Measurements from ENCODE around the gene ADGRL2.
"Not testable (repeated sequence)": the region's sequence is repeated elsewhere in the genome, so short reads cannot be mapped to it uniquely, and the experiment has no call there.

ADGRL2 gene

DNA sequence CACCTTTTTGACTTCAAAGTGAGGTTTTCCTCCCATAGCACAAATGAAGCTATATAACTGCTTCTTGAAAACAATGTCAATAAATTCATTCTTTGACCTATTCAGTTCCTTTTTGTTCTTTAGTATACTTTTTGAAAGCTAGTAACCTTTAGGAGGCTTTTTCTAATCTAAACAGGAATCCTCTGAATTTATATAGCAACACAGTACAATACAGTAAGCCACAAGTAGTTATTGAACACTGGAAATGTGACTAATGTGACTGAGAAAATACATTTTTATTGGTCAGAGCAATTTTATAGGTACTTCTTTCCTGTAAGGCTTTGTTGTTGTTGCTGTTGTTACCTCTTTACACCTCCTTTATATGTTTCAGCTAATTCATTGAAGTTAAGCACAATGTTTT is 49.8 kb downstream of the ADGRL2 start:
- DNase-seq: no peak

DNA sequence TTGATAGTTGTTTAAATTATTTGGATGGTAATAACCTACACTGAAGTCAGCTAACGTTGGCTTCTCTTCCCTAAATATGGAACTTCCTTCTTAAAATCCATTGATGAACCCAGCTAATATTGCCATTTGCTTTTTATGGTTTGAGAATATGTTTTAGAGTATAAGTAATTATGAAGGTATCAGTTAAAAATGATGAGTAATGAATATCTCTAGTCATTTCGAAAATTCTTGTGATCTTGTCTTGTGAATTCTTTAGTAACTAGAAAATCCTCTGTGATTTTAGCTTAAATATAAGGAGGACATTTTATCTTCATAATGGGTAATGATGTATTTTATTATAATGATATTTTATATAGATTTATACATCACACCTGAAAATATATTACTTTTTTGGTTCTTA is 50.5 kb downstream of the ADGRL2 start:
- no peak for DNase-seq

DNA sequence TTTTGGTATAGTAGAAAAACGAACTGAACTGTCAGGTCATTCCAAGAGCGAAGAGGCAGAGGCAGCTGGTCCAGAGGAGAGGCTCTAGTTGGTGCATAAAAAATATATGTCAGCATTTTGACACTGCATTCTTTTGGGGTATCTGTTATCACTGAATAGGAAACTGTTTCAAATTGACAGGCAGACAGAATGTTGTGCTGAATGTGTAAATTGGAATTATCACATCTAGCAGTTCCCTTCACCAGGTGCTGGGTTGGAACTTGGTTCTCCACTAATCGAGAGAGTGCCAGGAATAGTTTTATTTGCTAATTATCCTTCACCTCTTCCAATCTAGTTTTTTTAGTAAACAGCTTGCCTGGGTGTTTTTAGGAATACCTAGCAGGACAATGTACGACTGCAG is 52.2 kb downstream of the ADGRL2 start:
- DNase-seq: no peak

DNA sequence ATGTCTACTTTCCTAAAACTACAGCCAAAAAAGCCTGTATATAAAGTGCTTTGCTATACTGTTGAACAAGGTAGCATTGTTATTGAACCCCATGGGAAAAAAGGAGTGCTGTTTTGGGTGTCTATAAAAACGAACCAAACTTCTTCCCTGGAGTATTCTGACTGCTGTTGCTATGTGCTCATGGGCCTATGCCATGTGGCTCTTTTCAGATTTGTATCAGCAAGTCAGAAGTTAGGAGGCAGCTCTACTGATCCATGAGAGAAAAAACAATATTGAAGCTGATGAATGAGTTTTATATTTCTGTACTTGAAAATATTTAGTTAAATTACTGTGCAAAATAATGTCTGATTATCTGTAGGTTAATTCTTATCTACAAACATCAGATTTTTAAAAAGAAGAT is 66.5 kb downstream of the ADGRL2 start:
- DNase-seq: no peak

DNA sequence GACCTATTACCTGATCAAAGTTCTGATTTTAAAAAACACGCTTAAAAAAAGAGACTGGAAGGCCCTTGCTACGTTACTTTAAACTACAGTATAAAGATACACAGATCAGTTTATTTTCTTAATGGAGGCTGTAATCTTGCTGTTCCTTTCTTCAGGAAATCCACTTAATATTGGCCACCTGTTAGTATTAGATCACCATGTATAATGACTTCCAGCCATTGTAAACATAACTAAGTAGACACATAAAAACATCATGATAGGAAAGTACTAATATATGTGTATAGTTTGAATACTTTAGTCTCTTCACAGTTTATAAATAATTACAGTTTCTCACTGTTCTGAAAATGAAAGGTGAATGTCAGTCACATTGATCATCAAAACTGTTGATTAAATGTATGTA is 68.6 kb downstream of the ADGRL2 start:
- no peak for DNase-seq

DNA sequence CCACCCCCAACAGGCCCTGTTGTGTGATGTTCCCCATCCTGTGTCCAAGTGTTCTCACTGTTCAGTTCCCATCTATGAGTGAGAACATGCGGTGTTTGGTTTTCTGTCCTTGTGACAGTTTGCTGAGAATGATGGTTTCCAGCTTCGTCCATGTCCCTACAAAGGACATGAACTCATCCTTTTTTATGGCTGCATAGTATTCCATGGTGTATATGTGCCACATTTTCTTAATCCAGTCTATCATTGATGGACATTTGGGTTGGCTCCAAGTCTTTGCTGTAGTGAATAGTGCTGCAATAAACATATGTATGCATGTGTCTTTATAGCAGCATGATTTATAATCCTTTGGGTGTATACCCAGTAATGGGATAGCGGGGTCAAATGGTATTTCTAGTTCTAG is 70.4 kb downstream of the ADGRL2 start:
- DNase-seq: not testable (repeated sequence)

DNA sequence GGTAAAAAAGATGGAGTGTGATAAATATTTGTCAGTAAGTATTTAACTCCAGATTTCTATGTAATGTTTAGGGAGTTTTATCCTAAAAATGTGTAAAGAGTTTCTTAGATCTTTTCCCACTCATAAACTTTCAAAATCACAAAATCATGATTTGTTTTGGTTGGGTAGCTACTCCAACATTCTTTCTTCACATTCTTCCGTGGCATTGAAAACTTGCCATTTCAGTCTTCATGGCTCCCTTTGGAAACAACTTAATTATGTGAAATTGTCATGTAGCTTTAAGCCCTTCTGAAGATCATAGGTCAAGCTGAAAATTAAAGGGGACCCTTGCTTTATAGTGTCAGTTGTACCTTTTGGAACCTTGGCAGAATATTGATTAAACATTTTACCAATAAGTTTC is 73.2 kb downstream of the ADGRL2 start:
- no peak for DNase-seq

DNA sequence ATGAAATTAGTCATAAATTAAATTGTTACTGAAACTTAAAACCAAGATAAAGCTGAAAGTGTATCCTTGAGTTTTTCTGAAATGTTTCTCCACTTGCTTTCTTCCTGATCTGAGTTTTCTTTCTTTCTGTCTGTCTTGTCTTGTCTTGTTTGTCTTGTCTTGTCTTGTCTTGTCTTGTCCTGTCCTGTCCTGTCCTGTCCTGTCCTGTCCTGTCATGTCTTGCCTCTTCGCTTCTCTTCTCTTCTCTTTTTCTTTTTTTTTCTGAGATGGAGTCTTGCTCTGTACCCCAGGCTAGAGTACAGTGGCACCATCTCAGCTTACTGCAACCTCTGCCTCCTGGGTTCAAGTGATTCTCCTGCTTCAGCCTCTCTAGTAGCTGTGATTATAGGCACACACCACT is 73.7 kb downstream of the ADGRL2 start:
- no peak for DNase-seq

DNA sequence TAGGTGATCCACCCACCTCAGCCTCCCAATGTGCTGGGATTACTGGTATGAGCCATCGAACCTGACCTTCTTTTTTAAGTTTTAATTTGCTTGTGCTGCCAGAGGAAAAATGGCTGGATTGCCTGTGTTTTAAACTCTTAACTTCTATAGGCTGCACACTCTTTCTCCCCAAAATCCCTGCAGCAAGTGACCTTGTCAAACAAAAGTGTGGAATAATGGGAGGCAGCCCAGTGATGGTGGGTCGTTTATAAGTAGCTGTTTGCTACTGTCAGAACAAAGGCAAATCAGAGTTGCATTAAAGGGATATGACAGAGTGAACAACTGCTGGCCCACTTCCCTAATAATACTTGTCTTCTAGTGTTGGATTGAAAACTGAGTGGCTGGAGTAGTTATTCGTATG is 74.2 kb downstream of the ADGRL2 start:
- DNase-seq: no peak

DNA sequence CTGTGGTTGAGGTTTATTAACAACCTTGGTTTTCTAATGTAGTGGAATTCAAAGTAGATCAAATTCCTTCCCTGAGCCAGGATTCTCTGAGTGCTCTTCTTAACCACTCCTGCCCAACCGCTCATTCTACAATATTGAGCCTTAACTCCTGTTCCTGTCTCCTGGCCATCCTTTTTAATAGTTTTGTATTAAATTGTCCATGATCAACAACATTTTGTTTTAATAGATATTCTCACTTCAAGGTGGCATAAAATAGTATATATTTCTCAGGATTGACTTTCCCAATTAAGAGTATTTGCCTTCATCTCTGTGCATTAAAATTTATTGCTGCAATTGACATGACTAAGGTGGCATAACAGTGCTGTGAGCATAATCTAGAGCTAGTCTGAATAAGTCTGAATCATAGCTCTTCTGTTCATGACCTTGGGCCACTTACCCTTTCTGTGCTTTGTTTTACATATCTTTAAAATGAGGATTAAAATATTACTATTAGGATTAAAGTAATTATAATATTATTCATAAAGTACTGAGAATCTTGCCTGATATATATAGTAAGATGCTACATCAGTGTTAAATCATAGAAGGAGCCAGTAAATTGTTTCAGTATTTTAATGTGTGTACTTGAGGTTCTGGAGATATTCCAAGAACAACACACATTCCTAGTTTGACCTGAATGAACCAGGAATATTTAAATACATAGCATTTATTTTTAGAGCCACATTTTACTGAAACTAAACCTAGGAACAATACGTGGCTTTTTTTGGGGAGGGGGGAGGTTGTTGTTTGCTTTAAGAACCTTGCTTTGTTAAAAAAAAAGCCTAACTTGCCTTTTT is 76.4 kb downstream of the ADGRL2 start:
- no peak for DNase-seq

DNA sequence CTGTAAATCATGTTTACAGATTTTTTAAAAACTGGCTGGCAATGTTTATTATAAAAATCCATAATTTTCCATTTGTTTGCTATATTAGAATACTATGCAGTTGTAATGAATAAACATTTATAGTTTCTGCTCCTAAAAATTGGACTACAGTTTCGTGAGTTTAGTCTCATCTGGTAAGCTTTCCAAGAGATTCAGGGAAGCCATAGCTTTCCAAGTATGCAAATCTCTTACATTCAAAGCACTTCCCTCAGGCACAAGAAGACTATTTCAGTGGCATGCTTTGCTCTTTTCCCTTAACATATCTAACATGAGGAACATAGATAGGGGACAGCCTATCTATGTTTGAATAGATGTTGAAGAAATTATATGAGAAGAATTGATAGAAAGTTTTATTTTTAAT is 77.2 kb downstream of the ADGRL2 start:
- no peak for DNase-seq

DNA sequence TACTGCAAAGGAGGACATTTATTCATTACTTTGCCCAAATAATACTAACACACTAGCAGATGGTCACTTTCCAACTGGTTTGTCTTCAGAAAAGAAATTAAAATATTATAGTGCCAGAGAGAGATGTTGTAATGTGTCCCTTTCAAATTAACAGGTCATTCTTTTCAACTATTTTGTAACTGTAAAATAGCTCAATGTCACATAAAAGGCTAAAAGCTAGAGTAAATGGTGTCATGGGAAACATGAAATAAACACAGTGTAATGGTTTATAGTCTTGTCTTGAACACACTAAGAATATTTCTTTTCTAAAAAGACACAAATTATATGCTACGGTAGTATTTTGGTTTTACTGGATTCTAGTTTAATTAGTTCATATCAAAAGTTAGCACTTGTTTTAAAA is 77.8 kb downstream of the ADGRL2 start:
- DNase-seq: no peak

DNA sequence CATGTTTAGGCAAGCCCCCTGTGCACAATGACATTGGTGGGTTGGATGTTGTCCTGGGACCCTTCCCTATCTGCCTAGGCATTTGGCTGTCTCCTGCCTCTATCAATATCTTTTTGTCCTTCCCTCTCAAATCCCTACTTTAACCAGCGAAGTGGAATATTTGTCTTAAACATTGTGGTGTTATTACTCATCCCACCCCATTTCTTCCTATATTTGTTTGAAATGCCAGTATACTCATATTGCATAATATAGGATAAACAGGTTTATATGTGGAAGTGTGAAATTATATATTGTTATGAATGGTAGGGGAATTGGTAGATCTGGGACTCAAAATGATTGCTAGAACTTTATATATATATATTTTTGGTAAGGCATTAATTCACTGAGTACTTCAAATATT is 80.0 kb downstream of the ADGRL2 start:
- DNase-seq: no peak

DNA sequence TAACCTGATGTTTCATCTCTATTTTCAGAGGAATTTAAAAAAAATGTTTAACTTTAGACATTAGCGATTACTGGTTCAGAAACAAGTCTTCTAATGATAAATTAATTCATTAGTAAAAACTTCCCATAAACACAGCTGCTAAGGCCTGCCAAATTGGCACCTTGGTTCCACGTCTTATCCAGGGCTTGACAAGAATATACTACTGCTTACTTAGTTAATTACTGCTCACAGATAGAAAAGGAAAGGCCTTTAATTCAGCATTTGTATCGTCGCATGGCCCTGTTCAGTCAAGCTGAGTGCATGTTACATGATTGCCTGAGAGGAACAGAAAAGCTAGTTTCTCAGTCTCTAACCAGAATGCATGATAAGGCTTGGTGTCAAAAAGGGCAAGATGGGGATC is 84.6 kb downstream of the ADGRL2 start:
- DNase-seq: no peak

DNA sequence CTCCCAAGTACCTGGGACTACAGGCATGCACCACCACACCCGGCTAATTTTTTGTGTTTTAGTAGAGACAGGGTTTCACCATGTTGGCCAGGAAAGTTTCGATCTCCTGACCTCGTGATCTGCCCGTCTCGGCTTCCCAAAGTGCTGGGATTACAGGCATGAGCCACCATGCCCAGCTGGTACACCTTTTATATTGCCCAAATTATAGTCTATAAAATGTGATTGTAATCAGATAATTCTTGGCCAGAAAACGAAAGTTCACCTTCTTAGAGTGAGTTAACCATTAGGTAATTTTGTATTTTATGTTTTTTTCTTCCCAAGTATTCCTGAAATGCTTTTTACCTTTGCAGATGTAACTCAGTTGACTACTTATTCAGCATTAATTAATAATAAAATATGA is 85.6 kb downstream of the ADGRL2 start:
- DNase-seq: not testable (repeated sequence)

DNA sequence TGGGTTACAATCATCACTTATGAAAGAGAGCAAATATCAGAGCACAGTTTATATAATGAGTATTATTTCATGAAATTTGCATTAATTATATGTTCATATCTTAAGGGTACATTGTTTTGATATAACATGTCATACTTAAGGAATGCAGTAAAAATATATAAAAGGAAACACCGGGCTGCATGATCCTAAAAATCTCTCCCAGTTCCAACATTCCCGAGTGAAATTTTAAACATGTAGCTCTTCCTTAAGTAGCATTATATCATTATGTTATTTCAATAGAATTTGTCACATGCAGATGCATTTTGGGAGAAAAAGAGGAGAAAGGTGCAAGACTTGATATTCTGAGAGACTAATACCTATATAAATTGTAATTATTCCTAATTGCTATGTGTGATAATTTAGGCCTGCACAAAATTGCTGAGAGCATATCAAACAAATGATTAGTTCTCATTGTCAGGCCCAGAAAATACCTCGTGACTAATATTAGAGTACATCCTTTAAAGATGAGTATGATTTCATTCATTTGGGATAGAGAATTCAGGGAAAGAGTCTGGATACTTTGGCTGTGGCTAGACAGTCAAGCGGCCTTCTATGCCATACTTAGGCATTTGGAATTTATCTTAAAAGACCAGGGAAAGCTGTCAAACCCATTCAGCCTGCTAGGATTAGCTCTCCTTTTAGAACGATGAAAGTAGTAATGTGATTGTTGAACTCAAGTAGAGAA is 86.8 kb downstream of the ADGRL2 start:
- no peak for DNase-seq

DNA sequence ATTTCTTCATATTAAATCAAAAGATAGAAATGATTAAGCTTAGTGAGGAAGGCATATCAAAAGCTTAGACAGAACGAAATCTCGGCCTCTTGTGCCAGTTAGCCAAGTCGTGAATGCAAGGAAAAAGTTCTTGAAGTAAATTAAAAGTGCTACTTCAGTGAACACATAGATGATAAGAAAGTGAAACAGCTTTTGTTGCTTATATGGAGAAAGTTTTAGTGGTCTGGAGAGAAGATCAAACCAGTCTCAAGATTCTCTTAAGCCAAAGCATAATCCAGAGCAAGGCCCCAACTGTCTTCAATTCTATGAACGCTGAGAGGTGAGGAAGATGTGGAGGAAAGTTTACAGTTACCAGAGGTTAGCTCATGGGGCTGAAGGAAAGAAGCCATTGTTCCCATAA is 88.4 kb downstream of the ADGRL2 start:
- no peak for DNase-seq

DNA sequence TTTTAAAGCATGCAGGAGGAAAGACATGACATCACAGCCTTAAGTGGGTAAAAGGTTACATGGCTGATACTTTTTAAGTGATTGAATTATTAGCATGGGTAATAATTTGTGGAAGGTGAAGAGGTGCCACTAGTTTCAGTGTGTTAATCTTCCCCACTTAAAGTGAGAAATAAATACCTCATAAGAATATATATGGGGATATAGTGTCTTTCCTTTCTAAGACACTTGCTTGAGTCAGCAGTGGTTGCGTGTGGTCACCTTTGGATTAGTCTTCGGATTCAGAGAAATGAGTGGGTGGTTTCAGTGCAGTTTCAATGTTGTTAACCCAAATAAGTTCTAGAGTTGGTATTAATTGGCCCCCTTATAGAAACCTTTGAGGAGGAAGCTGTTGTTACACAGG is 94.1 kb downstream of the ADGRL2 start:
- no peak for DNase-seq

DNA sequence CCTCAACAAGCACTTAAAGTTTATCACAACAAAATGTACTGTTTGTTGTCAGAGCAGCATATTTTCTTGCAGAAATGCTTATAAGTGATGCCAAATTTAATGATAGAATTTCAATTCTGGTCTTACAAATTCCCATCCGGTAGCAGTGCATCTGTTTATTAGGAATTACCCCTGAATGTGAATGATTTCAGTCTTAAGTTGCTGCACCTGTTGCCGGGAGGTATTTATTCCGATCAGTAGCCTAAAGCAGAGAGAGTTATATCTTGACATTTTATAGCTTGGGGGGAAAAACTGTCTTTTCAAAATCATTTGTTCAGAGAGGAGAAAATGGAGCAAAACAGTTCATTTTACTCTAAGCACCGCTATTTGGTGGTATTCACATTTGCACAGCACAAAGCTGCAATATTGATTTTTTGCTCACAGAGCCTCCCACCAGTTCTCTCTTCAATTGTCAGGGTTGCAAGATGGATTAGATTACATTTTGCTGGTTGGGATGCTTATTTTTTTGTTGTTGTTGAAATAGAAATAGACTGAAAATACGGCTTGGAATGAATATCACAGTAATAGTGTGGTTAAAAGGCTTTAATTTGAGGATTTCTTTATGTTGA is 98.6 kb downstream of the ADGRL2 start:
- no peak for DNase-seq

DNA sequence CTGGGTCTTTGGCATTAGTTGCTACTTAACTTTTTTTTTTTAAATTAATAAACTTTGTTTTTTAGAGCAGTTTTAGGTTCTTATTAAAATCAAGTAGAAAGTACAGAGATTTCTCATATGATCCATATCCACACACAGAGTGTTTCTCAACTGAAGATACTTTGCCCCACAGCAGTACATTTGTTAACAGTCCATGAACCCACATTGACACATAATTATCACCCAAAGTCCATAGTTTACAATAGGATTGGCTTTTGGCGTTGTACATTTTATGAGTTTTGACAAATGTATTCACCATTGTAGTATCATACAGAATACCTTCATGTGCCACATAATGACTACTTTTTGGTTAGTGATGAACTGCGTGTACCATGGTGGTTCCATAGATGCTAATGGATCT is 106.8 kb downstream of the ADGRL2 start:
- no peak for DNase-seq

DNA sequence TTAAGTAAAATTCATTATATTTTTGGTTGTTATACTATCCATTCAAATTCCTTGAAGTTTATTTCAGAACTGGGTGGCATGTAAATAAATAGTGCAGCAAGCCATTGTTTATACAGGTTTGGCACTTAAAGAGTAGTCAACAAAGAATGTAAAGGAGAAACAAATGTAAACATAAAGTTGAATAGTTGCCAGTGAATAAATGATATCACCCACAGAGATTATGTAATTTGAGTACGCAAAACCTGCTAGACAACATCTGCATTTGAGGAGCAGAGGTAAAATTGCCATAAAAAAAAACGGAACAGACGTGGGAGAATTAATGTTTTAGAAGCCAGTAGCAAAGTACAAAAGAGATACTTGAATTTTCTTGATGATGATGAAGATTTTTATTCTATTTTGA is 111.6 kb downstream of the ADGRL2 start:
- no peak for DNase-seq

DNA sequence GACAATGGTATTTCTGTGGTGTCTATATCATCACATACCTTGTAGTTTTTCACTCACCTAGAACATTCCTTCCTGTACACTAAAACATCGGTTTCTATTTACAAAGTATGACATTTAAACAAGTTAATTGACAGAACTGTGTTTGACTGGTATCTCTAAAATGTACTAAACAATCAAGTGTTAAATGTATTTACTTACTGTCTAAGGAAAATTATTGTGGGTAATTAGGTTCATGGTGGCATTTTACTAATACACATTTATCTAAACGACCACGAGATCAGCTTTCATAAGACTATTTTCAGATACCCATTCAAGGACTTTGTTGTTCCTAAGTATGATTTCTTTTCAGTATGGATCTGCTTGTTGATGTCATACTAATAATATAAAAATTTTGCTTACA is 115.2 kb downstream of the ADGRL2 start:
- no peak for DNase-seq

DNA sequence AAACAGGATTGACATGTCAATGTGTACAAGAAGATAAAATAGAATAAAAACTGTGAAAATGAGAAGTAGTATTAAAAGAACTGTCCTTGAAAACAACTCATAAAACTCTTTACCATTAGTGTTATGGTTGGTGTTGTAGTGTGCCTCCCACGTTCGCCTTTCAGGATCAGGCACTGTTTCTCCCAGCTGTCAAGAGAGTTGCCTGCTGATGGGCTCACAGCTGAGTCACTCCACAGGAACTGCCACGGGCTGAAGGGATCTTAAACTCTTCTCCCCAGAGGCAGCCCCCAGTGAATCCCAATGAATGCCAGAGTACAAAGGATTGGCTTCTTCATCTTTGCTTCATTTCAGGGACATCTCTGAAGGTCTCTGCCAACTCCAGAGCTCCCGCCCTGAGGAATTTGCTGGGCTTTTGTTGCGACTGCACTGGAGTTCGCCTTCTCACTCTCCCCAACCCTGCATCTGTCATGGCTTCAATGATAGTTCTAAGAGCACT is 119.6 kb downstream of the ADGRL2 start:
- DNase-seq: no peak

DNA sequence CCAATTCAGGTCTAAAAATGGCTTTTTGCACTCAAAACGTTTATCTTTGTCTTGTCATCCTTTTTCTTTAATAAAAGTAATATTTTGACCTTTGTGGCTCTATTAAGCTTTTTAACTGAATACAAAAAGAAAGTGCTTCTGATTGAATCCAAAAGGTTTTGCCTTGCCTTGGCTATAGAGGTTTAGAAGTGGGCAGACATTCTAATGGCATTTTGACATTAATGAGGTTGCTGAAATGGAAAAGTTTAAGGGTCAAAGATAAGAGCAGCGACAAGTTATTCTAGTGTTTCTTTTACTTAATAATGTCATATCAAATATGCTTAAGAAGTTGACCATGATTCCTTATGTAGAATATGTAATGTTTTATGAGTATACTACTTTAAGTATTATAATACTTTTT is 120.2 kb downstream of the ADGRL2 start:
- DNase-seq: no peak
